Measurements from ENCODE around the gene LRRTM1. TPM values are rescaled to one million over a fixed set of nuclear protein-coding genes. Genes with fewer than 3 reads are reported as not detected.

The LRRTM1 gene
- total RNA-seq, 1 donor from 2014 or later = not detected

DNA sequence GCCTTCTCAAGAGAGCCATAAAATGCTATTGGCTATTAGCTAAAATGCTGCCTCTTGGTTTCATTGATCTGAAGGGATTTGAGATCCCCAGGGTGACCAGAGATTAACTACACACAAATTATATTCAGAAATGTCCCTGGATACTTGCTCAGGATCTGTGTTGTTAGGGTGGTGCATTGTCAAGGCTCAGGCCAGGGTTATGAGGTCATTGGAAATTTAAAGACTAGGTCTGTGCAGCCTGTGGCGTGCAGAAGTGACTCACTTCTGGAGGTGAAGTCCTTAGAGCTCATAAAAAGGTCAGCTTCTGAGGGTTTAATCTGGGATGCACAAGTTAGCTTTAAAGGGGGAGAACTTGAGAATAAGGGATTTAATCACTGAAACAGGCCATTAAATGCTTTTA, 23.5 kb downstream of the LRRTM1 start:
- H3K9me3 Mint-ChIP-seq = peaks cover under 1% of the 10 kb centered on the region
- ATAC-seq (ENCODE audit: low read depth) = no peak
- ChIA-PET CTCF (no interaction called here), POLR2A (no interaction called here)
- no peak overlapping the region for H3K4me3 Mint-ChIP-seq
- no peaks in the 10 kb centered on the region for H3K36me3 Mint-ChIP-seq (ENCODE audit: low read depth)
- TF ChIP-seq, protein P1, sequence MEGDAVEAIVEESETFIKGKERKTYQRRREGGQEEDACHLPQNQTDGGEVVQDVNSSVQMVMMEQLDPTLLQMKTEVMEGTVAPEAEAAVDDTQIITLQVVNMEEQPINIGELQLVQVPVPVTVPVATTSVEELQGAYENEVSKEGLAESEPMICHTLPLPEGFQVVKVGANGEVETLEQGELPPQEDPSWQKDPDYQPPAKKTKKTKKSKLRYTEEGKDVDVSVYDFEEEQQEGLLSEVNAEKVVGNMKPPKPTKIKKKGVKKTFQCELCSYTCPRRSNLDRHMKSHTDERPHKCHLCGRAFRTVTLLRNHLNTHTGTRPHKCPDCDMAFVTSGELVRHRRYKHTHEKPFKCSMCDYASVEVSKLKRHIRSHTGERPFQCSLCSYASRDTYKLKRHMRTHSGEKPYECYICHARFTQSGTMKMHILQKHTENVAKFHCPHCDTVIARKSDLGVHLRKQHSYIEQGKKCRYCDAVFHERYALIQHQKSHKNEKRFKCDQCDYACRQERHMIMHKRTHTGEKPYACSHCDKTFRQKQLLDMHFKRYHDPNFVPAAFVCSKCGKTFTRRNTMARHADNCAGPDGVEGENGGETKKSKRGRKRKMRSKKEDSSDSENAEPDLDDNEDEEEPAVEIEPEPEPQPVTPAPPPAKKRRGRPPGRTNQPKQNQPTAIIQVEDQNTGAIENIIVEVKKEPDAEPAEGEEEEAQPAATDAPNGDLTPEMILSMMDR (IDR thresholded peaks at IDR 0.05) = no peak
- DNase-seq = no peak
- no peak overlapping the region for H3K27ac Mint-ChIP-seq
- H3K27me3 Mint-ChIP-seq = no peaks in the 10 kb centered on the region
- intact Hi-C loops (cut with micrococcal nuclease) = no loop called here
- no peaks in the 10 kb centered on the region for H3K4me1 Mint-ChIP-seq

- DNase-seq = no peak
- ATAC-seq (ENCODE audit: low read depth) = no peak
- no peaks in the 10 kb centered on the region for H3K36me3 Mint-ChIP-seq (ENCODE audit: low read depth)
- ChIA-PET CTCF (no interaction called here), POLR2A (no interaction called here)
- intact Hi-C loops (cut with micrococcal nuclease) = no loop called here
- H3K9me3 Mint-ChIP-seq = no peaks in the 10 kb centered on the region
- TF ChIP-seq, protein P1 (IDR thresholded peaks at IDR 0.05) = no peak
- no peak overlapping the region for H3K27ac Mint-ChIP-seq
- no peaks in the 10 kb centered on the region for H3K27me3 Mint-ChIP-seq
- no peaks in the 10 kb centered on the region for H3K4me1 Mint-ChIP-seq
- H3K4me3 Mint-ChIP-seq = no peak overlapping the region
These were observed 24.0 kb downstream of the LRRTM1 start for GRCh38 chr2:80280598-80280997.

DNA sequence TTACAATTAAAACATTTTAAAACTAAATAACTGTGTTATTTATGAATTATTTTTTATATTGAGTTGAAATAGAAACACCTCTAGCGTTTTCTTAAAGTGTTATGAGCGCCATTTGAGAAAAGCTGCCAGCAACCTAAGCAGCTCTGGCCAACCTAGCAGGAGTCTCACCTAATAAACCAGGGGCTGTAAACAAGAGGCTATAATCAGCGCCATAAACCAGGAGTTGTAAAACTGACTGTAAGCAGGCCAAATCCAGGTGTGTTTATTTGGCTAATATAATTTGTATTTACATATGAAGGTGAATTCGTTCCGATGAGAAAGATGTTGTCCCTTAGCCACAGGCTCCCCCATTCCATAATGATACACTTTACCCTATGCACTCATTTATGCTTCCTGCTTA, 34.7 kb downstream of the LRRTM1 start:
- Mint-ChIP-seq H3K27me3 (no peaks in the 10 kb centered on the region), H3K36me3 (ENCODE audit: low read depth) (no peaks in the 10 kb centered on the region), H3K9me3 (peaks cover 6% of the 10 kb centered on the region), H3K4me1 (no peaks in the 10 kb centered on the region), H3K4me3 (no peak overlapping the region), H3K27ac (no peak overlapping the region)
- ChIA-PET POLR2A (no interaction called here), CTCF (no interaction called here)
- DNase-seq (no peak), ATAC-seq (ENCODE audit: low read depth) (no peak)
- TF ChIP-seq, protein P1 (IDR thresholded peaks at IDR 0.05) = no peak
- intact Hi-C loops (cut with micrococcal nuclease) = no loop called here

GRCh38 chr2:80266231-80266630, 38.3 kb downstream of the LRRTM1 start:
- H3K27me3 Mint-ChIP-seq = no peaks in the 10 kb centered on the region
- no peaks in the 10 kb centered on the region for H3K36me3 Mint-ChIP-seq (ENCODE audit: low read depth)
- peaks cover 9% of the 10 kb centered on the region for H3K9me3 Mint-ChIP-seq
- no peak for ATAC-seq (ENCODE audit: low read depth)
- intact Hi-C loops (cut with micrococcal nuclease) = no loop called here
- no peak overlapping the region for H3K27ac Mint-ChIP-seq
- H3K4me1 Mint-ChIP-seq = no peaks in the 10 kb centered on the region
- ChIA-PET POLR2A (no interaction called here), CTCF (no interaction called here)
- H3K4me3 Mint-ChIP-seq = no peak overlapping the region
- TF ChIP-seq, protein P1 (IDR thresholded peaks at IDR 0.05) = no peak
- DNase-seq = no peak

DNA sequence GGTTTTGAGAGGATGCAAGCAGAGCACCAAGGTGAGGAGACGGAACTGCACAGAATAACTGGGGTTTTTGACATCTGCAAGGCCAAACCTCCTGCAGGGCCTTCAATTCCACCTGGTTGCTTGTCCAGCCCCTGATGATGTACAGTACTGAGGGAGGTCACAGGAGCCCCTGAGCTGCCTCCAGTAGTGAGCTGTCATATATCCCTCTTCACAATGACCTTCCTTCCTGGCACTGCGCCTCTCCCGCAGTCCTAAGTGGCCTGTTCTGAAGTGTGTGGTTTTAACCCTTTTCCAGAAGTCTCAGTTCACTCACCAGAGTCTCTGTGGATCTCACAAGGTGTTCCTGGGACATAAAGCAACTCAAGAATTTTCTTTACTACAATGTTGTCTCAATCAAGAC, 45.3 kb downstream of the LRRTM1 start:
- H3K36me3 Mint-ChIP-seq (ENCODE audit: low read depth) = no peaks in the 10 kb centered on the region
- no peak overlapping the region for H3K4me3 Mint-ChIP-seq
- TF ChIP-seq, protein P1 (IDR thresholded peaks at IDR 0.05) = no peak
- H3K27ac Mint-ChIP-seq = no peak overlapping the region
- ATAC-seq (ENCODE audit: low read depth) (no peak), DNase-seq (no peak)
- intact Hi-C loops (cut with micrococcal nuclease) = no loop called here
- POLR2A ChIA-PET = no interaction called here
- CTCF ChIA-PET = no interaction called here
- no peaks in the 10 kb centered on the region for H3K9me3 Mint-ChIP-seq
- H3K27me3 Mint-ChIP-seq = no peaks in the 10 kb centered on the region
- no peaks in the 10 kb centered on the region for H3K4me1 Mint-ChIP-seq

Measured in activated B cell treated with CpG ODN at 0.5 μM for 24 hours (primary cell).